Hepatocyte (in vitro differentiated cells): Measurements from ENCODE around the gene MCM5.

ENCODE experiments used
- CTCF ChIP-seq: fragments of 200-600 bp; sonication (generic); IDR thresholded peaks from 2 replicates; pipeline ENCODE4 v1.5.1; 2016; ENCODE audit warnings: antibody characterized with exemption, mild to moderate bottlenecking; ENCODE audit not compliant: poor library complexity
- EZH2 ChIP-seq: fragments of 200-600 bp; sonication (generic); IDR thresholded peaks from 2 replicates; pipeline ENCODE4 v1.6.1; 2016; ENCODE audit warnings: antibody characterized with exemption, mild to moderate bottlenecking, borderline replicate concordance
- EZH2phosphoT487 ChIP-seq: fragments of 200-600 bp; sonication (generic); IDR thresholded peaks from one replicate; pipeline ENCODE4 v1.6.1; 2018; ENCODE audit warnings: antibody characterized with exemption, mild to moderate bottlenecking, low read depth, moderate library complexity; ENCODE audit not compliant: unreplicated experiment, severe bottlenecking

- TF ChIP-seq CTCF (no peak), EZH2 (no peak), EZH2phosphoT487 (no peak)
Observed at GRCh38 chr22:35375526-35375925, 24.4 kb upstream of the MCM5 start.
